ENCODE measurements around the gene LIX1.

DNA sequence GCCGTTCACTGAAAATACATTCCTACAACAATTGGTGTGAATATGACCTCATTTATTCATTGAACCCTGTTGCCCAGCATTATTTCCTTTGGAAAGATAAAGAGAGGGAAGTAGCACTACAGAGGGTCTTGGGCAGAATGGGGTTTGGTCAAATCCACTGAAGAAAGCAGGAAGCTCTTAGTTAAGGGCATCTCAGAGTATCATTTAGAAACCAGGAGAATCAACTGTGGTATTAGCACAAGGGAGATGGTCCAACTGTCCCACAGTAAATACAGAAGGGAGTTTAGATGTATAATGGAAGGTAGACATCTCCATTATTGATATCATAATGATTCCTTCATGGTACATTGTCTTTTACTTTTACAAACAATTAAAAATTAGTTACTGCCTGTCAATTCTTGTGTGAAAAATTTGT lies 47.1 kb downstream of the LIX1 start:
- TF ChIP-seq POLR2A (IDR thresholded peaks at IDR 0.05; ENCODE audit: low read depth, low read length), result no peak
- TF ChIP-seq POLR2AphosphoS5 (IDR thresholded peaks at IDR 0.05; ENCODE audit: low read depth, low read length), result no peak

Data from GM12891 (cell line).